Measurements from ENCODE around the gene AMOTL1. TPM values are rescaled to one million over a fixed set of nuclear protein-coding genes. Genes with fewer than 3 reads are reported as not detected.

The AMOTL1 gene
- total and polyA plus RNA-seq, 2 of the 8 experiments (the other 6 are each of a cell fraction or from before 2014, with no cell fraction given), result 9.0 to 27.6 TPM

GRCh38 chr11:94762995-94763394 lies 5.2 kb upstream of the AMOTL1 start (continued):
- TF ChIP-seq CHD7 (IDR thresholded peaks at IDR 0.05; ENCODE audit: insufficient replicate concordance, low read length) (no peak), CTCF (IDR thresholded peaks at IDR 0.05; ENCODE audit: control extremely low read depth in 1 of 3, insufficient read depth in 1 of 3, low read depth in 1 of 3, low read length in 3 of 3) (no peak), EP300 (IDR thresholded peaks at IDR 0.05; ENCODE audit: borderline replicate concordance in 1 of 2, low read depth in 2 of 2, low read length in 2 of 2) (no peak), TBP (IDR thresholded peaks at IDR 0.05; ENCODE audit: low read depth, low read length) (no peak)
